Cardiac muscle cell (in vitro differentiated cells and primary cell): ENCODE results near the gene KRT34. TPM values are rescaled to one million over a fixed set of nuclear protein-coding genes. Genes with fewer than 3 reads are reported as not detected.
"Not testable (repeated sequence)": the region's sequence is repeated elsewhere in the genome, so short reads cannot be mapped to it uniquely, and the experiment has no call there.

Source experiments
- DNase-seq, 2 donors: peaks; one replicate each; pipeline versions ENCODE4 v3.0.0 to v3.0.0-alpha.2; 2010 to 2017; ENCODE audit warnings: low read depth in 1 of 2, low spot score in 1 of 2
- H3K27ac ChIP-seq: fragments of 200-600 bp; sonication (generic); 2 replicates; pipeline ENCODE4 v1.5.1; 2016
- H3K27me3 ChIP-seq: fragments of 200-600 bp; sonication (generic); 2 replicates; pipeline ENCODE4 v1.6.0; 2016; ENCODE audit warnings: control low read depth
- H3K36me3 ChIP-seq: fragments of 200-600 bp; sonication (generic); 2 replicates; pipeline ENCODE4 v1.5.1; 2016; ENCODE audit warnings: control low read depth
- H3K4me1 ChIP-seq: fragments of 200-600 bp; sonication (generic); 2 replicates; pipeline ENCODE4 v1.8.1; 2017; ENCODE audit warnings: low read depth, mild to moderate bottlenecking, mixed run types
- H3K4me3 ChIP-seq: fragments of 200-600 bp; sonication (generic); 2 replicates; pipeline ENCODE4 v1.5.1; 2016; ENCODE audit warnings: mild to moderate bottlenecking
- H3K9me3 ChIP-seq: fragments of 200-600 bp; sonication (generic); 2 replicates; pipeline ENCODE4 v1.5.1; 2017; ENCODE audit warnings: low read depth, mild to moderate bottlenecking, control low read depth
- polyA plus RNA-seq: library from polyadenylated mRNA; unstranded; fragments of >200 nt; fragmentation: Nextera tagmentation; extraction: Ambion mirVana; gene quantifications from 2 replicates; pipeline ENCODE4 v1.2.1, GENCODE V29; 2016
- total RNA-seq: library from RNA; depleted of rRNA; stranded (reverse); fragments of >200 nt; gene quantifications from 2 replicates; pipeline ENCODE4 v1.2.3, GENCODE V29; 2016
- TF ChIP-seq, protein P1 (sequence below): IDR thresholded peaks from 2 replicates; pipeline ENCODE4 v1.5.1; 2012; ENCODE audit warnings: low read depth, mild to moderate bottlenecking, low read length

The KRT34 gene
- total and polyA plus RNA-seq, 2 experiments from 2014 or later: not detected

DNA sequence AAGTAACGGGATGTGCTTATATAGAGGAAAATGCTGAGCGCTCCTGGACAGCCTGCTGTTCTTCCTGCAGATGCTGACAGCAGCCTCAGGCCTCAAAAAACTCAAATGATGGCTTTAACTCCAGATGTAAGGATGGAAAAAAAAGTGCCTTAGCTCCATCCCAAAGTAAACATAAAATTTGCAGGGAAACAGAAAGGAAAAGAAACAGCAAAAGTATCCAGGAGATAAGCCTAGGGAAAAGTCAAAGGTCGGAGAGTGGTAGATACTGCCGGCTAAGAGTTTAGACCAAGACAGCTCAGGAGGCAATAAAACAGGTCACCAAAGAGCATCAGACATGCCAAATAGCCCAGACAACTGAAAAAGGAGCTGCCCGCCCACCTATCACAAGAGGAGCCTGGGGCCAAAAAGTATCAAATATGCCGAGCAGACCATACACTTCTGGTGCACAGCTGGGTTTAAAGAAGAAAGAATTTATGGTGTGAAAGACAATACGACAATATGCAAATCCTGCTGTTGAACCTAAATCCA, 8.4 kb upstream of the KRT34 start:
- TF ChIP-seq, protein P1, sequence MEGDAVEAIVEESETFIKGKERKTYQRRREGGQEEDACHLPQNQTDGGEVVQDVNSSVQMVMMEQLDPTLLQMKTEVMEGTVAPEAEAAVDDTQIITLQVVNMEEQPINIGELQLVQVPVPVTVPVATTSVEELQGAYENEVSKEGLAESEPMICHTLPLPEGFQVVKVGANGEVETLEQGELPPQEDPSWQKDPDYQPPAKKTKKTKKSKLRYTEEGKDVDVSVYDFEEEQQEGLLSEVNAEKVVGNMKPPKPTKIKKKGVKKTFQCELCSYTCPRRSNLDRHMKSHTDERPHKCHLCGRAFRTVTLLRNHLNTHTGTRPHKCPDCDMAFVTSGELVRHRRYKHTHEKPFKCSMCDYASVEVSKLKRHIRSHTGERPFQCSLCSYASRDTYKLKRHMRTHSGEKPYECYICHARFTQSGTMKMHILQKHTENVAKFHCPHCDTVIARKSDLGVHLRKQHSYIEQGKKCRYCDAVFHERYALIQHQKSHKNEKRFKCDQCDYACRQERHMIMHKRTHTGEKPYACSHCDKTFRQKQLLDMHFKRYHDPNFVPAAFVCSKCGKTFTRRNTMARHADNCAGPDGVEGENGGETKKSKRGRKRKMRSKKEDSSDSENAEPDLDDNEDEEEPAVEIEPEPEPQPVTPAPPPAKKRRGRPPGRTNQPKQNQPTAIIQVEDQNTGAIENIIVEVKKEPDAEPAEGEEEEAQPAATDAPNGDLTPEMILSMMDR: no peak
- peaks cover 3% of the 10 kb centered on the region for H3K4me1 ChIP-seq
- no peak overlapping the region for H3K27ac ChIP-seq
- H3K4me3 ChIP-seq: no peak overlapping the region
- DNase-seq: no peak
- H3K27me3 ChIP-seq: no peaks in the 10 kb centered on the region
- H3K9me3 ChIP-seq: no peaks in the 10 kb centered on the region
- H3K36me3 ChIP-seq: no peaks in the 10 kb centered on the region

DNA sequence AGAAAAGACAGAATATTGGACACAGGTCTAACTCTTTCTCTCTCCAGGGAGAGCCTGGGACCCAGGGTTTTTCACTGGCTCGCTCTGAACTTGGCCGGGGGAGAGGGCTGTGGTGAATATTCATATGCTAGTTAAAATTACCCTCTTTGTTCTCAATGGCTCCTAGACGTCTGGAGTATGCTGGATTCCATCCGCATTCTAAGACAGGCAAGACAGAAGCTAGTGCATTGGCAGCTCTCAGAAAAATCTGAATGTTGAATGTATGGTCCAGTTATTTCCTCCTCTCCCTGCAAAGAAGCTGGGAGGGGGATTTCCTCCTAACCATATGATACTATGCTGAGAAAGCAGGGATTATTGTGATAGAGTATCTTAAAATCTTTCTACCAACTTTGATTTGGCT, 5.6 kb upstream of the KRT34 start:
- H3K9me3 ChIP-seq: no peaks in the 10 kb centered on the region
- no peaks in the 10 kb centered on the region for H3K4me1 ChIP-seq
- H3K27me3 ChIP-seq: no peaks in the 10 kb centered on the region
- H3K36me3 ChIP-seq: no peaks in the 10 kb centered on the region
- no peak overlapping the region for H3K4me3 ChIP-seq
- DNase-seq: no peak
- H3K27ac ChIP-seq: no peak overlapping the region
- TF ChIP-seq, protein P1: no peak

DNA sequence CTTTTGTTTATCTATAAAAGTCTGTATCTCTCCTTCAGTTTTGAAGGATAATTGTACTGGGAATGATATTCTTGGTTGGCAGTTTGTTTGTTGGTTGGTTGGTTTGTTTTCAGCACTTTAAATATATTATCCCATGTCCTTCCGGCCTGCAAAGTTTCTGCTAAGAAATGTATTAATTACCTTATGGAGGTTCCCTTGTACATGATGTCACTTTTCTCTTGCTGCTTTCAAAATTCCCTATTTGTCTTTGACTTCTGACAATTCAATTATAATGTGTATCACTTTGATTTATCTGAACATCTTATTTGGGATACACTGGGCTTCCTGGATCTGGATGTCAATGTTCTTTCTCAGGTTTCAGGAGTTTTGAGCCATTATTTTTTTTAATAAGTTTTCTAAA, 4.1 kb upstream of the KRT34 start:
- no peaks in the 10 kb centered on the region for H3K4me1 ChIP-seq
- H3K27me3 ChIP-seq: no peaks in the 10 kb centered on the region
- no peak for DNase-seq
- no peak overlapping the region for H3K4me3 ChIP-seq
- no peaks in the 10 kb centered on the region for H3K9me3 ChIP-seq
- no peak overlapping the region for H3K27ac ChIP-seq
- no peaks in the 10 kb centered on the region for H3K36me3 ChIP-seq
- TF ChIP-seq, protein P1: no peak

DNA sequence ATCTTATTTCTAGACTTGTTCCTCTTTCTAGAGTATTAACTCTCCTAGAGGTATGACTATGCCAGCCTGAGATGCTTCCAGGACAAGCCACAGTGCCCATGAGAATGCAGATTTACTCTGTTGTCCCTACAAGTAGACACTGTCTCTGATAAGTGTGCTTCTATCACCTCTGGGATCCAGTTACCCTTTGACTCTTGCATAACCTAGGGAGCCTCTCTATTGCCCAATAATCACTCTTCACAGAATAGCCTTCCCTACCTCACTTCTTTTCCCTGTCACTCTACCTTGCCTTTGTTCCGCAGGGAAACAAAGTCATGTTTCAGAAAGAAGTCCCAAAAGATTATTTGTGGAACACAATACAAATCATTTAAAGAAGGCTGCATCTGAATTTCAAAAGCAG, 1.6 kb upstream of the KRT34 start:
- no peaks in the 10 kb centered on the region for H3K9me3 ChIP-seq
- TF ChIP-seq, protein P1: no peak
- no peak overlapping the region for H3K27ac ChIP-seq
- no peaks in the 10 kb centered on the region for H3K36me3 ChIP-seq
- no peak for DNase-seq
- H3K27me3 ChIP-seq: no peaks in the 10 kb centered on the region
- no peak overlapping the region for H3K4me3 ChIP-seq
- no peaks in the 10 kb centered on the region for H3K4me1 ChIP-seq

DNA sequence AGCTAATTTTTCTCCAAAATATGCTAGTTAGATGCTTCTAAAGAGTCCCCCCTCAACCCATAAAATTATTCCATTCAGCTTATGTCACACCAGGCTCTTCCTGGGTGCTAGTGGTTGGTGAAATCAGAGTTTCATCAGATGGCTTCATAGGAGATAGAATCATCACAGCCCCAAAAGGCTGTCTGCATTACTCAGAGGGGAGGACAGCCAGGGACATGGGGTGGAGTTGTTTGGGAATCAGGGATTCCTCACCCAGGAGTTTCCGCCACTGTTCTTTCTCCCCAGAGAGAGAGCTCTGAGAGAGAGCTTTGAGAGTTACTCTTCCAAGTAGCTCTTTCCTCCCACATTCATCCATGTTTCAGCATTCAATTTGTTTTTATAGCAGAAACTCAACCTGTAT, 288 bp upstream of the KRT34 start:
- Histone ChIP-seq H3K4me3 (no peak overlapping the region), H3K27ac (no peak overlapping the region), H3K9me3 (no peaks in the 10 kb centered on the region), H3K27me3 (no peaks in the 10 kb centered on the region), H3K36me3 (no peaks in the 10 kb centered on the region), H3K4me1 (no peaks in the 10 kb centered on the region)
- no peak for DNase-seq
- TF ChIP-seq, protein P1: no peak

DNA sequence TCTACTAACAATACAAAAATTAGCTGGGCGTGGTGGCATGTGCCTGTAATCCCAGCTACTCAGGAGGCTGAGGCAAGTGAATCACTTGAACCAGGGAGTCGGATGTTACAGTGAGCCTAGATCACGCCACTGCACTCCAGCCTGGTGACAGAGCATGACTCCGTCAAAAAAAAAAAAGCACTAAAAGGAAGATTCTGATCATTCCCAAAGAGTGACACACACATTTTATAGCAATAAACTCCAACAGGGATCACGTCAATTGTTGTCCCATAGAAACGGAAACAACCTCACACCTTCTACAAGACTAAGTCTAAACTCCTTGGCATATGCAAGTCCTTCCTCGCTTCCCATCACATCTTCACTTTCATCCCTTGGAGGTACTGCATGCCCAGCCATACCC, 2.0 kb downstream of the KRT34 start:
- H3K9me3 ChIP-seq, H3K27me3 ChIP-seq, DNase-seq, H3K4me1 ChIP-seq, H3K36me3 ChIP-seq, H3K4me3 ChIP-seq, H3K27ac ChIP-seq: not testable (repeated sequence)
